ENCODE results near the gene KRTAP16-1.
"Not testable (repeated sequence)": the region's sequence is repeated elsewhere in the genome, so short reads cannot be mapped to it uniquely, and the experiment has no call there.

The KRTAP16-1 gene

GRCh38 chr17:41284546-41284945, 24.6 kb downstream of the KRTAP16-1 start:
- no peak for TF ChIP-seq CTCF (conservative IDR thresholded peaks at IDR 0.05; ENCODE audit: control insufficient read depth, insufficient read depth, low read depth, low read length)
- DNase-seq (ENCODE audit: low read depth), result no peak
- no peak overlapping the region for H3K4me3 ChIP-seq (ENCODE audit: control insufficient read depth, low read depth, low read length)

GRCh38 chr17:41284043-41284442, 25.1 kb downstream of the KRTAP16-1 start:
- no peak for TF ChIP-seq CTCF (conservative IDR thresholded peaks at IDR 0.05; ENCODE audit: control insufficient read depth, insufficient read depth, low read depth, low read length)
- H3K4me3 ChIP-seq (ENCODE audit: control insufficient read depth, low read depth, low read length), result no peak overlapping the region
- DNase-seq (ENCODE audit: low read depth), result no peak

- H3K4me3 ChIP-seq (ENCODE audit: control insufficient read depth, low read depth, low read length), result no peak overlapping the region
- no peak for TF ChIP-seq CTCF (conservative IDR thresholded peaks at IDR 0.05; ENCODE audit: control insufficient read depth, insufficient read depth, low read depth, low read length)
- no peak for DNase-seq (ENCODE audit: low read depth)
These were observed 30.7 kb downstream of the KRTAP16-1 start for GRCh38 chr17:41278176-41278955.

- DNase-seq (ENCODE audit: low read depth); H3K4me3 ChIP-seq (ENCODE audit: control insufficient read depth, low read depth, low read length): not testable (repeated sequence)
These were observed 33.4 kb downstream of the KRTAP16-1 start, which contains the start of gene KRTAP9-7 for GRCh38 chr17:41275648-41276190. Gene KRTAP9-7 (plus strand): TSS chr17:41275698. CDS start chr17:41275698, 0 bp downstream.

GRCh38 chr17:41271858-41272257, 37.3 kb downstream of the KRTAP16-1 start:
- no peak for TF ChIP-seq CTCF (conservative IDR thresholded peaks at IDR 0.05; ENCODE audit: control insufficient read depth, insufficient read depth, low read depth, low read length)
- DNase-seq (ENCODE audit: low read depth), result no peak
- H3K4me3 ChIP-seq (ENCODE audit: control insufficient read depth, low read depth, low read length), result no peak overlapping the region

GRCh38 chr17:41271323-41271722, 37.8 kb downstream of the KRTAP16-1 start:
- not testable (repeated sequence) for H3K4me3 ChIP-seq (ENCODE audit: control insufficient read depth, low read depth, low read length); DNase-seq (ENCODE audit: low read depth)

GRCh38 chr17:41267711-41268110, 41.4 kb downstream of the KRTAP16-1 start:
- no peak for DNase-seq (ENCODE audit: low read depth)
- TF ChIP-seq CTCF (conservative IDR thresholded peaks at IDR 0.05; ENCODE audit: control insufficient read depth, insufficient read depth, low read depth, low read length), result no peak
- H3K4me3 ChIP-seq (ENCODE audit: control insufficient read depth, low read depth, low read length), result no peak overlapping the region
